Measurements from ENCODE around the gene SIDT2.
"Not testable (repeated sequence)": the region's sequence is repeated elsewhere in the genome, so short reads cannot be mapped to it uniquely, and the experiment has no call there.

Gene SIDT2

DNA sequence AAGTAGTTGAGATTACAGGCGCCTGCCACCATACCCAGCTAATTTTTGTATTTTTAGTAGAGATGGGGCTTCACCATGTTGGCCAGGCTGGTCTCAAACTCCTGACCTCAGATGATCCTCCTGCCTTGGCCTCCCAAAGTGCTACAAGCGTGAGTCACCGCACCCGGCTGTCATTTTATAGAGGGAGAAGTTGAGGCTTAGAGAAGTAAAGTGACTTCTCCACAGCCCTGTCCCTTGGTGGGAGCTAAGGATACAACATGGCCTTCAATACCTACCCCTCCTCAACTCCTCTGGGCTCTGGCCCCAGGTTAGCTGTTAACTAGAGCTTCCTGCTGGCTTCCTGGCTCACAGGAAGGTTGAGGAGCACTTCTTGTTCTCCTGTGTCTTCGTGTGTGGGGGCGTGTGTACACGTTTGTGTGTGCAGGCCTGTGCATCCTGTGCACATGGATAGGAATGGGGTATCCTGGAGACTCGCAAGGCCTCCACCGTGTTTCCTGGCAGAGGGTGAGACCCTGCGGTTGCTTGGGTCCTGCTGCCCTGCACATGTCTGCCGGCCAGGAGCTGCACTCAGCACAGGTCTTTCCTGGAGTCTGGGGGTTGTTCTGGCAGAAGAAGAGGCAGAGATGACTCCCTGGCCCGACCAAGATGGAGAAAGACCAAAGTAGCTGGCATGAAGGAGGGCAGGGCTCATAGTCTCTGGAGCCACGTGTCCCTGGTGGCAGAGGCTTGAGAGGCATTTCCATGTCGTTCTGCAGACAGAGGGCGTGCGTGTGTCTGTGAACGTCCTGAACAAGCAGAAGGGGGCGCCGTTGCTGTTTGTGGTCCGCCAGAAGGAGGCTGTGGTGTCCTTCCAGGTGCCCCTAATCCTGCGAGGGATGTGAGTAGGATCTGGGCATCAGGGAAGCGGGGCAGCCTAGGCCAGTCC lies 2.4 kb downstream of the SIDT2 start:
- Histone ChIP-seq H2AFZ (no peak overlapping the region), H3K4me1 (peaks cover 15% of the 10 kb centered on the region), H3K36me3 (ENCODE audit: control insufficient read depth, insufficient read depth, low read length) (no peaks in the 10 kb centered on the region), H3K79me2 (no peaks in the 10 kb centered on the region), H3K27ac (no peak overlapping the region), H3K9me3 (ENCODE audit: control insufficient read depth, low read length) (no peaks in the 10 kb centered on the region), H3K9ac (no peak overlapping the region), H3K4me2 (ENCODE audit: low read length) (no peak overlapping the region), H3K27me3 (ENCODE audit: control insufficient read depth, insufficient read depth, low read length) (no peaks in the 10 kb centered on the region), H3K4me3 (ENCODE audit: low read depth, low read length) (no peak overlapping the region)
- TF ChIP-seq, protein P1, sequence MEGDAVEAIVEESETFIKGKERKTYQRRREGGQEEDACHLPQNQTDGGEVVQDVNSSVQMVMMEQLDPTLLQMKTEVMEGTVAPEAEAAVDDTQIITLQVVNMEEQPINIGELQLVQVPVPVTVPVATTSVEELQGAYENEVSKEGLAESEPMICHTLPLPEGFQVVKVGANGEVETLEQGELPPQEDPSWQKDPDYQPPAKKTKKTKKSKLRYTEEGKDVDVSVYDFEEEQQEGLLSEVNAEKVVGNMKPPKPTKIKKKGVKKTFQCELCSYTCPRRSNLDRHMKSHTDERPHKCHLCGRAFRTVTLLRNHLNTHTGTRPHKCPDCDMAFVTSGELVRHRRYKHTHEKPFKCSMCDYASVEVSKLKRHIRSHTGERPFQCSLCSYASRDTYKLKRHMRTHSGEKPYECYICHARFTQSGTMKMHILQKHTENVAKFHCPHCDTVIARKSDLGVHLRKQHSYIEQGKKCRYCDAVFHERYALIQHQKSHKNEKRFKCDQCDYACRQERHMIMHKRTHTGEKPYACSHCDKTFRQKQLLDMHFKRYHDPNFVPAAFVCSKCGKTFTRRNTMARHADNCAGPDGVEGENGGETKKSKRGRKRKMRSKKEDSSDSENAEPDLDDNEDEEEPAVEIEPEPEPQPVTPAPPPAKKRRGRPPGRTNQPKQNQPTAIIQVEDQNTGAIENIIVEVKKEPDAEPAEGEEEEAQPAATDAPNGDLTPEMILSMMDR (IDR thresholded peaks at IDR 0.05), result peak; percentile 29

DNA sequence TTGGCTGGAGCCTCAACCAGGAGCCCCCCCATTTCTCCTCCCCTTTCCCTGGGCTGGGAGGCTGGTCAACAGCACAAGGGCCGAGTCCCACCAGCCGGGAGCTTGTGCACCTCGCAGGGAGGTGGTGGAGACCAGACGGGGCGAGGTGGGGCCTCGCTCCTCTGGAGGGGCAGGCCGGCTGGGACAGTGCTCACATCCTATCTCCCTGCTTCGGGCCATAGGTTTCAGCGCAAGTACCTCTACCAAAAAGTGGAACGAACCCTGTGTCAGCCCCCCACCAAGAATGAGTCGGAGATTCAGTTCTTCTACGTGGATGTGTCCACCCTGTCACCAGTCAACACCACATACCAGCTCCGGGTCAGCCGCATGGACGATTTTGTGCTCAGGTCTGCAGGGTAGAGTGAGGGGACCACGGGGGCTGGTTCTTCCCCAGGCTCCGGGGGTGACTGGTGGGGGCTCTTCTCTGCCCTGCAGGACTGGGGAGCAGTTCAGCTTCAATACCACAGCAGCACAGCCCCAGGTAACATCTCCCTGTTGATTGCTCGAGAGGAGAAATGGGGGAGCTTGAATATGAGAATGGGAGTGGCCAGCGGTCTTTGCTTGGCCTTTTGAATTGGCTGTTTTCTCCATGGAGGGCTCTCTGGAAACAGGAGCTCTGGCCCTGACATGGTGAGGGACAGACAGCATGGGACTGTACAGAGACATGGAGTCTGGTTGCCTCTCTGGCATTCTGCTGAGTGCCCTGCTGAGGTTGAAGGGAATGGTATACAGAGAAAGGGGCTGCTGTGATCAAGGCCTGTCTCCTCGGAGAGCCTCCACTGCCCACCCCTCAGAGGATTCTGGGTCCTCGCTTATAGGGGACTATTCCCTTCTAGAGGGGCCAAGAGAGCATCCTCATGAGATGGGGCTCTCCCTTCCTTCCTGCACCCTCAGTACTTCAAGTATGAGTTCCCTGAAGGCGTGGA lies 3.3 kb downstream of the SIDT2 start:
- Histone ChIP-seq H2AFZ (no peak overlapping the region), H3K9ac (no peak overlapping the region), H3K4me1 (peaks cover 15% of the 10 kb centered on the region), H3K4me3 (ENCODE audit: low read depth, low read length) (no peak overlapping the region), H3K27me3 (ENCODE audit: control insufficient read depth, insufficient read depth, low read length) (no peaks in the 10 kb centered on the region), H3K9me3 (ENCODE audit: control insufficient read depth, low read length) (no peaks in the 10 kb centered on the region), H3K79me2 (no peaks in the 10 kb centered on the region), H3K36me3 (ENCODE audit: control insufficient read depth, insufficient read depth, low read length) (no peaks in the 10 kb centered on the region), H3K4me2 (ENCODE audit: low read length) (no peak overlapping the region), H3K27ac (no peak overlapping the region)
- TF ChIP-seq, protein P1 (IDR thresholded peaks at IDR 0.05), result no peak

DNA sequence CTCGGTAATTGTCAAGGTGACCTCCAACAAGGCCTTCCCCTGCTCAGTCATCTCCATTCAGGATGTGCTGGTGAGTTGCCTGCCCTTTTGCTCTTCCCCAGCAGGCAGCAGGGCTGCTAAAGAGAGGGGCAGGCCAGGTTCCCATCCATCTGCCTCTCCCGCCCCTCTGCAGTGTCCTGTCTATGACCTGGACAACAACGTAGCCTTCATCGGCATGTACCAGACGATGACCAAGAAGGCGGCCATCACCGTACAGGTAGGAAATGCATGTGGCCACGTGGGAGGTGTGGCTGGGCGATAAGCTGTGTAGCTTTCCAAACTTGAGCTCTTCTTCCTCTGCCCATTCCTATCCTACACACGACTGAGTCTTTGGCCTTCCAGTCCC lies 4.0 kb downstream of the SIDT2 start:
- Histone ChIP-seq H3K79me2 (no peaks in the 10 kb centered on the region), H2AFZ (no peak overlapping the region), H3K9ac (no peak overlapping the region), H3K27ac (no peak overlapping the region), H3K4me2 (ENCODE audit: low read length) (no peak overlapping the region), H3K4me3 (ENCODE audit: low read depth, low read length) (no peak overlapping the region), H3K27me3 (ENCODE audit: control insufficient read depth, insufficient read depth, low read length) (no peaks in the 10 kb centered on the region), H3K9me3 (ENCODE audit: control insufficient read depth, low read length) (no peaks in the 10 kb centered on the region), H3K36me3 (ENCODE audit: control insufficient read depth, insufficient read depth, low read length) (no peaks in the 10 kb centered on the region), H3K4me1 (peaks cover 15% of the 10 kb centered on the region)
- TF ChIP-seq, protein P1 (IDR thresholded peaks at IDR 0.05), result no peak

DNA sequence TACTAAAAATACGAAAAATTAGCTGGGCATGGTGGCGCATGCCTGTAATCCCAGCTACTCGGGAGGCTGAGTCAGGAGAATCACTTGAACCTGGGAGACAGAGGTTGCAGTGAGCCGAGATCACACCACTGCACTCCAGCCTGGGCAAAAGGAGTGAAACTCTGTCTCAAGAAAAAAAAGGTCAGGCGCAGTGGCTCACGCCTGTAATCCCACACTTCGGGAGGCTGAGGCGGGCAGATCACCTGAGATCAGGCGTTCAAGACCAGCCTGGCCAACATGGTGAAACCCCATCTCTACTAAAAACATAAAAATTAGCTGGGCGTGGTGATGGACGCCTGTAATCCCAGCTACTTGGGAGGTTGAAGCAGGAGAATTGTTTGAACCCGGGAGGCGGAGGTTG lies 4.6 kb downstream of the SIDT2 start:
- H3K27ac ChIP-seq; H3K36me3 ChIP-seq (ENCODE audit: control insufficient read depth, insufficient read depth, low read length); H3K27me3 ChIP-seq (ENCODE audit: control insufficient read depth, insufficient read depth, low read length); H3K9me3 ChIP-seq (ENCODE audit: control insufficient read depth, low read length); H3K9ac ChIP-seq; H3K4me2 ChIP-seq (ENCODE audit: low read length); H3K79me2 ChIP-seq; H2AFZ ChIP-seq; H3K4me3 ChIP-seq (ENCODE audit: low read depth, low read length): not testable (repeated sequence)
- peaks cover 15% of the 10 kb centered on the region for H3K4me1 ChIP-seq

DNA sequence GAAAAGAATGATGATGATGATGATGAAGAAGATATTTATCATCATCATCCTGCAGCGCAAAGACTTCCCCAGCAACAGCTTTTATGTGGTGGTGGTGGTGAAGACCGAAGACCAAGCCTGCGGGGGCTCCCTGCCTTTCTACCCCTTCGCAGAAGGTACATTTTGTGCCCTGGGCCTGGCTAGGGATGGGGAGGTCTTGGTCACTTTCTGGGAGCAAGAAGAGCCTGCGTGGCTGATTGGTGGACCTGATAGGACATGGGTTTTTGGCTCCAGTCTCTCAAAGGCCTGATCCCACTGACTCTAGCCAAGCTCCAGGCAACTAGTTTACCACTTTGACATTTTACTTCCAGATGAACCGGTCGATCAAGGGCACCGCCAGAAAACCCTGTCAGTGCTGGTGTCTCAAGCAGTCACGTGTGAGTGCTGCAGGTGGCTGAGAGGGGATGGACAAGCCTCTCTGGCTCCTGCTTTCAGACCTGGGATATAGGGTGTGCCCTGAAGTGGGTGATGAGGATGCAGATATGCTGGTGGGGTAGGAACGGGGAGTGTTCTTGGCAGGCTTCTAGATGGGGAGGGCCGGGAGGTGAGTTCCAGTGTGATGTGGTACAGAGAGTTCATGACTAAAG lies 5.3 kb downstream of the SIDT2 start:
- H2AFZ ChIP-seq, result no peak overlapping the region
- H3K79me2 ChIP-seq, result no peaks in the 10 kb centered on the region
- no peaks in the 10 kb centered on the region for H3K27me3 ChIP-seq (ENCODE audit: control insufficient read depth, insufficient read depth, low read length)
- no peaks in the 10 kb centered on the region for H3K9me3 ChIP-seq (ENCODE audit: control insufficient read depth, low read length)
- H3K4me3 ChIP-seq (ENCODE audit: low read depth, low read length), result no peak overlapping the region
- H3K9ac ChIP-seq, result no peak overlapping the region
- no peak overlapping the region for H3K27ac ChIP-seq
- H3K36me3 ChIP-seq (ENCODE audit: control insufficient read depth, insufficient read depth, low read length), result no peaks in the 10 kb centered on the region
- H3K4me2 ChIP-seq (ENCODE audit: low read length), result no peak overlapping the region
- H3K4me1 ChIP-seq, result peaks cover 15% of the 10 kb centered on the region
- TF ChIP-seq, protein P1 (IDR thresholded peaks at IDR 0.05), result no peak
